SK-N-SH (cell line): ENCODE data around the gene RHOT2. TPM values are rescaled to one million over a fixed set of nuclear protein-coding genes. Genes with fewer than 3 reads are reported as not detected.

ENCODE experiments used
- CTCF ChIA-PET: fragments of 300-600, 350-600 bp; formaldehyde crosslinking; extraction: SDS; loops from one replicate; lab custom pipeline; 2021; lab: Yijun Ruan, JAX
- POLR2A ChIA-PET: fragments of 350-600 bp; sonication (Branson Sonifier 250); formaldehyde crosslinking; extraction: SDS; loops from one replicate; lab custom pipeline; 2020; ENCODE audit warnings: antibody characterized with exemption, inconsistent platforms; lab: Yijun Ruan, JAX
- DNase-seq: peaks from one replicate; pipeline ENCODE4 v3.0.0; 2012
- H2AFZ ChIP-seq: fragments of 200-600 bp; sonication (generic); 2 replicates; pipeline ENCODE4 v1.8.1; 2016; ENCODE audit warnings: antibody characterized with exemption, mild to moderate bottlenecking, low read depth
- H3F3A ChIP-seq: fragments of 200-600 bp; sonication (generic); replicated peaks from 2 replicates; pipeline ENCODE3; 2016; ENCODE audit warnings: antibody characterized with exemption, mild to moderate bottlenecking; ENCODE audit not compliant: insufficient read depth
- H3K27ac ChIP-seq, 2 experiments: fragments of 200-500 bp in 1 of 2; fragments of 200-600 bp in 1 of 2; sonication (Bioruptor generic) in 1 of 2; sonication (generic), shearing (Covaris generic) in 1 of 2; 2 replicates each; pipeline versions ENCODE4 v1.5.1 to v1.6.1; 2014 to 2016; ENCODE audit warnings: low read depth in 2 of 2, inconsistent platforms in 1 of 2, low read length in 1 of 2, mild to moderate bottlenecking in 1 of 2, mixed read lengths in 1 of 2
- H3K27me3 ChIP-seq: fragments of 200-600 bp; sonication (generic), shearing (Covaris generic); 2 replicates; pipeline ENCODE4 v1.6.1; 2016; ENCODE audit warnings: mixed run types; ENCODE audit not compliant: insufficient read depth
- H3K36me3 ChIP-seq, 2 experiments: fragments of 200-500 bp in 1 of 2; fragments of 200-600 bp in 1 of 2; sonication (Bioruptor generic) in 1 of 2; sonication (generic) in 1 of 2; replicated peaks in 1 of 2; 2 replicates each; pipeline versions ENCODE3 to v1.5.1; 2014 to 2016; ENCODE audit warnings: low read length in 1 of 2, mild to moderate bottlenecking in 1 of 2; ENCODE audit not compliant: insufficient read depth in 2 of 2, control insufficient read depth in 1 of 2
- H3K4me1 ChIP-seq, 2 experiments: fragments of 200-500 bp in 1 of 2; fragments of 200-600 bp in 1 of 2; sonication (Bioruptor generic) in 1 of 2; sonication (generic), shearing (Covaris generic) in 1 of 2; 2 replicates each; pipeline versions ENCODE4 v1.5.1 to v1.6.1; 2014 to 2016; ENCODE audit warnings: low read depth in 1 of 2, low read length in 1 of 2, mixed run types in 1 of 2; ENCODE audit not compliant: insufficient read depth in 2 of 2, control insufficient read depth in 1 of 2
- H3K4me2 ChIP-seq: fragments of 200-600 bp; sonication (generic), shearing (Covaris generic); 2 replicates; pipeline ENCODE4 v1.6.1; 2017; ENCODE audit warnings: mixed run types
- H3K4me3 ChIP-seq, 2 experiments: fragments of 200-500 bp in 1 of 2; fragments of 200-600 bp in 1 of 2; sonication (Bioruptor generic) in 1 of 2; sonication (generic), shearing (Covaris generic) in 1 of 2; 2 replicates each; pipeline versions ENCODE4 v1.5.1 to v1.8.1; 2014 to 2016; ENCODE audit warnings: low read depth in 2 of 2, inconsistent platforms in 1 of 2, low read length in 1 of 2, mild to moderate bottlenecking in 1 of 2, mixed read lengths in 1 of 2, moderate library complexity in 1 of 2
- H3K79me2 ChIP-seq: fragments of 200-600 bp; sonication (generic); 2 replicates; pipeline ENCODE4 v1.8.1; 2017; ENCODE audit warnings: mild to moderate bottlenecking; ENCODE audit not compliant: insufficient read depth
- H3K9ac ChIP-seq: fragments of 200-600 bp; sonication (generic); 2 replicates; pipeline ENCODE4 v1.6.1; 2017; ENCODE audit warnings: mixed run types
- H3K9me2 ChIP-seq: fragments of 200-600 bp; sonication (generic); 2 replicates; pipeline ENCODE4 v1.6.1; 2017; ENCODE audit warnings: mixed run types
- H3K9me3 ChIP-seq: fragments of 200-600 bp; sonication (generic); 2 replicates; pipeline ENCODE4 v1.6.1; 2017; ENCODE audit warnings: mixed run types, mild to moderate bottlenecking, moderate library complexity
- H4K20me1 ChIP-seq: fragments of 200-600 bp; sonication (generic); 2 replicates; pipeline ENCODE4 v1.6.1; 2017; ENCODE audit warnings: mild to moderate bottlenecking, mixed run types; ENCODE audit not compliant: insufficient read depth
- CHD2 ChIP-seq: fragments of 150-350 bp; IDR thresholded peaks from 2 replicates; pipeline ENCODE4 v1.6.1; 2018; ENCODE audit warnings: low read length; ENCODE audit not compliant: partially characterized antibody
- ELF1 ChIP-seq: IDR thresholded peaks from 2 replicates; pipeline ENCODE4 v1.4.0; 2012
- FOSL2 ChIP-seq: IDR thresholded peaks from 2 replicates; pipeline ENCODE4 v1.4.0; 2012; ENCODE audit warnings: low read depth, mild to moderate bottlenecking, moderate library complexity, borderline replicate concordance
- GATA2 ChIP-seq: sonication (generic); formaldehyde crosslinking; IDR thresholded peaks from 2 replicates; pipeline ENCODE4 v1.5.0; 2020; ENCODE audit warnings: mild to moderate bottlenecking, missing genetic modification reagents
- MXI1 ChIP-seq: IDR thresholded peaks from 2 replicates; pipeline ENCODE4 v1.6.1; 2012; ENCODE audit warnings: mild to moderate bottlenecking, low read depth, low read length, improper control_type of control experiment
- RCOR1 ChIP-seq: fragments of 150-350 bp; IDR thresholded peaks from 2 replicates; pipeline ENCODE4 v1.6.1; 2017; ENCODE audit warnings: antibody characterized with exemption, low read length
- SIN3A ChIP-seq: IDR thresholded peaks from 2 replicates; pipeline ENCODE4 v1.6.1; 2012; ENCODE audit warnings: low read depth, mild to moderate bottlenecking, low read length, moderate library complexity, borderline replicate concordance
- SMC3 ChIP-seq: IDR thresholded peaks from 2 replicates; pipeline ENCODE4 v1.6.1; 2012; ENCODE audit warnings: low read depth, low read length, improper control_type of control experiment
- TAF1 ChIP-seq: IDR thresholded peaks from 2 replicates; pipeline ENCODE4 v1.6.1; 2012; ENCODE audit warnings: low read depth, mild to moderate bottlenecking, low read length, moderate library complexity, borderline replicate concordance
- TCF12 ChIP-seq: IDR thresholded peaks from 2 replicates; pipeline ENCODE4 v1.4.0; 2012
- YY1 ChIP-seq: IDR thresholded peaks from 2 replicates; pipeline ENCODE4 v1.4.0; 2012; ENCODE audit warnings: low read depth, mild to moderate bottlenecking
- WGBS: methylation state at CpG from one replicate; pipeline ENCODE4 v1.1.6; 2017; ENCODE audit warnings: low lambda C conversion rate; 5-methylcytosine and 5-hydroxymethylcytosine counted together
- polyA plus RNA-seq, 3 experiments: library from polyadenylated mRNA; depleted of rRNA; stranded (reverse); fragments of >200 nt; gene quantifications; 2 replicates each; pipeline ENCODE4 v1.2.3, GENCODE V29; 2012
- TF ChIP-seq, protein P1 (sequence below): IDR thresholded peaks from 2 replicates; pipeline ENCODE4 v1.4.0; 2012; ENCODE audit warnings: low read depth
- TF ChIP-seq, protein P2 (sequence below): fragments of 150-350 bp; IDR thresholded peaks from 2 replicates; pipeline ENCODE4 v1.6.1; 2016; ENCODE audit warnings: mild to moderate bottlenecking, low read depth, low read length
- TF ChIP-seq, protein P3 (sequence below): IDR thresholded peaks from 2 replicates; pipeline ENCODE4; 2012

RHOT2 gene
- polyA plus RNA-seq, 1 of the 3 experiments (the other 2 are of a cell fraction), result 229 TPM

DNA sequence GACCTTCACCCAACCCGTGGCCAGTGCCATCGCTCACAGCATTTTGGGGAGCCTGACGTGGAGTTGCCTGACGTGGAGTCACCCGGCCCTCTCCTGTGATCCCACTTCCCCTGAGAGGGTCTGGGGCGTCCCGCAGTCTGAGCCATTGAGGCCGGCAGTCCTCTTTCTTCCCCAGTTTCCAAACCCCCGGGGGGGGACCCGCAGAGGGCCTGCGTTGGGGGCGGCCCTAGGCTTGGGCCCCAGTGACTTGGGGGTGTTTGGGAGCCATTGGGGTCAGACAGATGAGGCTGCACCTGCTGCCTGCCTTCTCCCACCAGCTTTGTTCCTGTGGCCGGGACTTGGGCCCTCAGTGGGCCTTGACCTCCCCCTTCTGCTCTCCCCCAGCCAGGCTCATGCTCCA, 1.7 kb downstream of the RHOT2 start (continued):
- TF ChIP-seq FOSL2 (no peak), ELF1 (no peak), TAF1 (no peak), TCF12 (no peak), MXI1 (no peak), YY1 (no peak), RCOR1 (no peak)
- TF ChIP-seq, protein P1, sequence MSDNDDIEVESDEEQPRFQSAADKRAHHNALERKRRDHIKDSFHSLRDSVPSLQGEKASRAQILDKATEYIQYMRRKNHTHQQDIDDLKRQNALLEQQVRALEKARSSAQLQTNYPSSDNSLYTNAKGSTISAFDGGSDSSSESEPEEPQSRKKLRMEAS, result no peak
- TF ChIP-seq, all 33 proteins: peak for 0

DNA sequence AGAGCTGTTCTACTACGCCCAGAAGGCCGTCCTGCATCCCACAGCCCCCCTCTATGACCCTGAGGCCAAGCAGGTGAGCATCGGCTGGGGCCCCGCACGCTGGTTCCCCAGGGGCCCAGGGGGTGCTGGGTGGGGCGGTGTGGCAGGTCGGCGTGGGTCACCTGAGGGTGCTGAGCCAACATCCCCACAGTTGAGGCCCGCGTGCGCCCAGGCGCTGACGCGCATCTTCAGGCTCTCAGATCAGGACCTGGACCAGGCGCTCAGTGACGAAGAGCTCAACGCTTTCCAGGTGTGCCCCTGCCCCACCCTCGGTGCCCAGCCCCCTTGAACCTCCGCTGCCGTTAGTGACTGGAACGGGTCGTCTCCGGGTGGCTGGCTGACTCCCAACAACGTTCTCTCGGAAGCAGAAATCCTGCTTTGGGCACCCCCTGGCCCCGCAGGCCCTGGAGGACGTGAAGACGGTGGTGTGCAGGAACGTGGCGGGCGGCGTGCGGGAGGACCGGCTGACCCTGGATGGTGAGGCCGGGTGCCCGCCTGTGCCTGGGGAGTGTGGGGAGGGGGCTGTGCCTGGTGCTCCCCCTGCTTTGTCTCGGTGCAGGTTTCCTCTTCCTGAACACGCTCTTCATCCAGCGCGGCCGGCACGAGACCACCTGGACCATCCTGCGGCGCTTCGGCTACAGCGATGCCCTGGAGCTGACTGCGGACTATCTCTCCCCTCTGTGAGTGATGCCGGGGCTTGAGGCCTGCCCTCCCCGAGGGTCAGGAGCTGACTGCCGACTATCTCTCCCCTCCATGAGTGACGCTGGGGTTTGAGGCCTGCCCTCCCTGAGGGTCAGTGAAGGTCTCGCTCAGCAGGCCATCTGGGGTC, 2.8 kb downstream of the RHOT2 start:
- Histone ChIP-seq H3K4me1 (peaks cover 0 to 22% of the 10 kb centered on the region in 2 experiments; a peak in 1 of 4 replicates), H3K9ac (no peak overlapping the region), H4K20me1 (0 out of 2 replicates have a peak, but pooled peaks cover 6% of the 10 kb centered on the region), H3K79me2 (peaks cover 25% of the 10 kb centered on the region), H3F3A (peaks cover 4% of the 10 kb centered on the region), H3K9me2 (no peaks in the 10 kb centered on the region), H3K36me3 (peaks cover 5 to 49% of the 10 kb centered on the region in 2 experiments), H3K9me3 (no peaks in the 10 kb centered on the region), H3K27me3 (no peaks in the 10 kb centered on the region), H3K27ac (no peak overlapping the region), H3K4me3 (no peak overlapping the region), H2AFZ (no peak overlapping the region), H3K4me2 (0 out of 2 replicates have a peak overlapping the region, but pooled peaks have one; percentile 96)
- TF ChIP-seq, protein P2, sequence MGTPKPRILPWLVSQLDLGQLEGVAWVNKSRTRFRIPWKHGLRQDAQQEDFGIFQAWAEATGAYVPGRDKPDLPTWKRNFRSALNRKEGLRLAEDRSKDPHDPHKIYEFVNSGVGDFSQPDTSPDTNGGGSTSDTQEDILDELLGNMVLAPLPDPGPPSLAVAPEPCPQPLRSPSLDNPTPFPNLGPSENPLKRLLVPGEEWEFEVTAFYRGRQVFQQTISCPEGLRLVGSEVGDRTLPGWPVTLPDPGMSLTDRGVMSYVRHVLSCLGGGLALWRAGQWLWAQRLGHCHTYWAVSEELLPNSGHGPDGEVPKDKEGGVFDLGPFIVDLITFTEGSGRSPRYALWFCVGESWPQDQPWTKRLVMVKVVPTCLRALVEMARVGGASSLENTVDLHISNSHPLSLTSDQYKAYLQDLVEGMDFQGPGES, result no peak
- TF ChIP-seq, protein P3, sequence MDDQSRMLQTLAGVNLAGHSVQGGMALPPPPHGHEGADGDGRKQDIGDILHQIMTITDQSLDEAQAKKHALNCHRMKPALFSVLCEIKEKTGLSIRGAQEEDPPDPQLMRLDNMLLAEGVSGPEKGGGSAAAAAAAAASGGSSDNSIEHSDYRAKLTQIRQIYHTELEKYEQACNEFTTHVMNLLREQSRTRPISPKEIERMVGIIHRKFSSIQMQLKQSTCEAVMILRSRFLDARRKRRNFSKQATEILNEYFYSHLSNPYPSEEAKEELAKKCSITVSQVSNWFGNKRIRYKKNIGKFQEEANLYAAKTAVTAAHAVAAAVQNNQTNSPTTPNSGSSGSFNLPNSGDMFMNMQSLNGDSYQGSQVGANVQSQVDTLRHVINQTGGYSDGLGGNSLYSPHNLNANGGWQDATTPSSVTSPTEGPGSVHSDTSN, result no peak
- TF ChIP-seq YY1, result no peak
- TF ChIP-seq TCF12, result no peak
- no peak for TF ChIP-seq TAF1
- TF ChIP-seq GATA2 (CRISPR knock-in tag), result no peak
- TF ChIP-seq SIN3A, result no peak
- TF ChIP-seq CHD2, result no peak
- no peak for TF ChIP-seq SMC3
- ChIA-PET CTCF (interaction anchor here (0.9 to 3.8 kb wide), 4 partner anchors 11 to 19 kb away, joined by 3 to 38 read pairs (median 9); partner anchors contain the start of genes JMJD8 and WDR24), POLR2A (no interaction called here)
- WGBS, result 96% methylated on average over 18 of the region's 52 CpGs
- DNase-seq, result no peak
